HCT116 (cell line): Measurements from ENCODE around the gene SGSM2.

Experiments
- ATF3 ChIP-seq: IDR thresholded peaks from 2 replicates; pipeline ENCODE4 v1.6.1; 2012
- EGR1 ChIP-seq: IDR thresholded peaks from 2 replicates; pipeline ENCODE4 v1.6.1; 2012; ENCODE audit warnings: low read depth
- EZH2 ChIP-seq: fragments of 200-600 bp; sonication (generic); IDR thresholded peaks from 2 replicates; pipeline ENCODE4 v1.6.1; 2017; ENCODE audit warnings: antibody characterized with exemption, mixed run types
- FOSL1 ChIP-seq: IDR thresholded peaks from 2 replicates; pipeline ENCODE4 v1.6.1; 2012; ENCODE audit warnings: low read depth
- JUND ChIP-seq: IDR thresholded peaks from 2 replicates; pipeline ENCODE4 v1.6.1; 2012
- POLR2A ChIP-seq: IDR thresholded peaks from 2 replicates; pipeline ENCODE4 v1.7.0; 2011; ENCODE audit warnings: borderline replicate concordance; ENCODE audit not compliant: insufficient read depth, insufficient read length; ENCODE audit errors: extremely low read depth
- SP1 ChIP-seq: IDR thresholded peaks from 2 replicates; pipeline ENCODE4 v1.6.1; 2012; ENCODE audit warnings: low read depth
- YY1 ChIP-seq: IDR thresholded peaks from 2 replicates; pipeline ENCODE4 v1.6.1; 2011; ENCODE audit warnings: low read length, low read depth, moderate library complexity, mild to moderate bottlenecking; ENCODE audit not compliant: insufficient replicate concordance; ENCODE audit errors: extremely low read depth
- ZNF274 ChIP-seq: fragments of 200-500 bp; sonication (Bioruptor generic); IDR thresholded peaks from 2 replicates; pipeline ENCODE4 v1.6.1; 2014; ENCODE audit warnings: mild to moderate bottlenecking, low read depth, low read length, inconsistent platforms
- TF ChIP-seq, protein P1 (sequence below), 3 experiments: fragments of 200-600 bp in 1 of 3; sonication (generic) in 1 of 3; IDR thresholded peaks in 2 of 3; conservative IDR thresholded peaks in 1 of 3; 2 replicates each; pipeline ENCODE4 v1.5.1; 2012 to 2017; ENCODE audit warnings: low read depth in 2 of 3, low read length in 2 of 3, antibody characterized with exemption in 1 of 3, borderline replicate concordance in 1 of 3, control low read depth in 1 of 3, mild to moderate bottlenecking in 1 of 3, mixed read lengths in 1 of 3, mixed run types in 1 of 3, moderate library complexity in 1 of 3; ENCODE audit not compliant: insufficient read depth in 1 of 3
- TF ChIP-seq, protein P2 (sequence below): IDR thresholded peaks from 2 replicates; pipeline ENCODE4 v1.6.1; 2012

DNA sequence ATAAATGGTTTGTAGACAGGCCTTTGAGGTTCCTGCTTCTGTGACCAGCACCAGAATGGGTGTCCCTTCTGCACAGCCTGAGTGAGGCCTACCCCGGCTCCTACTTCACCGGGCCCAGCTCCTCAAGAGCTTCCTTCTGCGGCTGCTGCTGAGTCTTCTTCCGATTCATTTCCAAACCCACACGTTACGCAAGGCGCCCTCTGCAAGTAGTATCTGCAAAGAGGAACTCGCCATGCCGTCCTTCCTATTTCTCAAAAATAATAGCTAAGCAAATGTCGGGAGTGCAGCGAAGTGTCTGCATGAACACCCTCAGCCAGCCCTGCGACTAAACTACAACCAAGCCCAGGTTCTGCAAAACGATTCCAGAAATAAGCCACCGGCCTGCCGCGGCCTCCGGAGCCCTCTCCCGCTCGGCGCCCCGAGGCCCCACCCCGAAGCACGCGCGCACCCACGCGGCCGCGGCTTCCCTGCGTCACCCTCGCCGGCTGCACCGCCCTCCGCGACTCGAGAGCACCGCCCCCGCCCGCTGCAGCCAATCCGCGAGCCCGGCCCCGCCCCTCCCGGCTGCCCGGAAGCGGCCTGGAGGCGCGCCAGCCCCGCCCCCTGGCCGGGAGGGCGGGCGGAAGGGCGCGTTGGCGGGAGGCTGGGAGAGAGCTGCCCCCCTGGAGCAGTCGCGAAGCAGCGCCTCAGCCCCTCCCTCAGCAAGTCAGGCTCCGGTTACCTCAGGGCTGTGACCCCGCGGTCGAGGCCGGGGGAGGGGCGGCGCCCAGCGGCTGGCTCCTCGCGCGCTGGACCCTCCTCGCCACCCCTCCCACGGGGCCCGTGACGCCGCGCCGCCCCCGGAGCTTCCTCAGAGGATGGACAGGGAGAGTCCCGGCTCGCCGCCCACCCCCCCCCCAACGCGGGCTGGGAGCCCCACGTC, 55.2 kb downstream of the SGSM2 start:
- no peak for TF ChIP-seq ATF3
- TF ChIP-seq EGR1: no peak
- TF ChIP-seq SP1: no peak
- no peak for TF ChIP-seq ZNF274
- TF ChIP-seq, protein P1, sequence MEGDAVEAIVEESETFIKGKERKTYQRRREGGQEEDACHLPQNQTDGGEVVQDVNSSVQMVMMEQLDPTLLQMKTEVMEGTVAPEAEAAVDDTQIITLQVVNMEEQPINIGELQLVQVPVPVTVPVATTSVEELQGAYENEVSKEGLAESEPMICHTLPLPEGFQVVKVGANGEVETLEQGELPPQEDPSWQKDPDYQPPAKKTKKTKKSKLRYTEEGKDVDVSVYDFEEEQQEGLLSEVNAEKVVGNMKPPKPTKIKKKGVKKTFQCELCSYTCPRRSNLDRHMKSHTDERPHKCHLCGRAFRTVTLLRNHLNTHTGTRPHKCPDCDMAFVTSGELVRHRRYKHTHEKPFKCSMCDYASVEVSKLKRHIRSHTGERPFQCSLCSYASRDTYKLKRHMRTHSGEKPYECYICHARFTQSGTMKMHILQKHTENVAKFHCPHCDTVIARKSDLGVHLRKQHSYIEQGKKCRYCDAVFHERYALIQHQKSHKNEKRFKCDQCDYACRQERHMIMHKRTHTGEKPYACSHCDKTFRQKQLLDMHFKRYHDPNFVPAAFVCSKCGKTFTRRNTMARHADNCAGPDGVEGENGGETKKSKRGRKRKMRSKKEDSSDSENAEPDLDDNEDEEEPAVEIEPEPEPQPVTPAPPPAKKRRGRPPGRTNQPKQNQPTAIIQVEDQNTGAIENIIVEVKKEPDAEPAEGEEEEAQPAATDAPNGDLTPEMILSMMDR (IDR thresholded peaks at IDR 0.05 in 2 of 3, conservative IDR thresholded peaks at IDR 0.05 in 1 of 3; ENCODE audit: borderline replicate concordance in 1 of 3, insufficient read depth in 1 of 3, low read depth in 2 of 3, low read length in 2 of 3): no peak
- TF ChIP-seq, protein P2, sequence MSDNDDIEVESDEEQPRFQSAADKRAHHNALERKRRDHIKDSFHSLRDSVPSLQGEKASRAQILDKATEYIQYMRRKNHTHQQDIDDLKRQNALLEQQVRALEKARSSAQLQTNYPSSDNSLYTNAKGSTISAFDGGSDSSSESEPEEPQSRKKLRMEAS: no peak
- TF ChIP-seq POLR2A: peak; percentile 19
- TF ChIP-seq YY1: peak; percentile 16
- TF ChIP-seq FOSL1: no peak
- no peak for TF ChIP-seq EZH2
- no peak for TF ChIP-seq JUND
